ENCODE results near the gene LCP1.

- no peak for TF ChIP-seq POLR2A (IDR thresholded peaks at IDR 0.05)
- no peak for TF ChIP-seq CTCF (IDR thresholded peaks at IDR 0.05)
Observed at GRCh38 chr13:46182491-46182877, 507 bp upstream of the LCP1 start.

All from uterus (tissue), 2 donors.